Rectal smooth muscle tissue (tissue), 1 donor: ENCODE measurements around the gene ME1.
"Not testable (repeated sequence)": the region's sequence is repeated elsewhere in the genome, so short reads cannot be mapped to it uniquely, and the experiment has no call there.

ENCODE experiments used
- H3K27ac ChIP-seq: one replicate; pipeline ENCODE4 v1.7.0; 2013; ENCODE audit warnings: low read depth, low read length, inconsistent platforms
- H3K27me3 ChIP-seq: one replicate; pipeline ENCODE4 v1.7.0; 2013; ENCODE audit warnings: low read length; ENCODE audit not compliant: control insufficient read depth, insufficient read depth
- H3K36me3 ChIP-seq: one replicate; pipeline ENCODE4 v1.7.0; 2013; ENCODE audit warnings: low read length; ENCODE audit not compliant: control insufficient read depth, insufficient read depth
- H3K4me1 ChIP-seq: one replicate; pipeline ENCODE4 v1.7.0; 2013; ENCODE audit warnings: low read length; ENCODE audit not compliant: control insufficient read depth, insufficient read depth
- H3K4me3 ChIP-seq: one replicate; pipeline ENCODE4 v1.7.0; 2013; ENCODE audit warnings: low read length
- H3K9ac ChIP-seq: one replicate; pipeline ENCODE4 v1.7.0; 2013; ENCODE audit warnings: low read length

Gene ME1

GRCh38 chr6:83370567-83370966 lies 60.3 kb downstream of the ME1 start:
- no peaks in the 10 kb centered on the region for H3K27me3 ChIP-seq
- H3K36me3 ChIP-seq: no peaks in the 10 kb centered on the region
- H3K4me1 ChIP-seq: no peaks in the 10 kb centered on the region
- no peak overlapping the region for H3K27ac ChIP-seq
- H3K9ac ChIP-seq: no peak overlapping the region
- H3K4me3 ChIP-seq: no peak overlapping the region

- no peaks in the 10 kb centered on the region for H3K4me1 ChIP-seq
- H3K27ac ChIP-seq: no peak overlapping the region
- H3K36me3 ChIP-seq: no peaks in the 10 kb centered on the region
- no peak overlapping the region for H3K9ac ChIP-seq
- no peak overlapping the region for H3K4me3 ChIP-seq
- no peaks in the 10 kb centered on the region for H3K27me3 ChIP-seq
Measured at GRCh38 chr6:83369692-83370091, 61.2 kb downstream of the ME1 start.

- Histone ChIP-seq H3K4me3 (no peak overlapping the region), H3K9ac (no peak overlapping the region), H3K27ac (no peak overlapping the region), H3K36me3 (no peaks in the 10 kb centered on the region), H3K27me3 (no peaks in the 10 kb centered on the region), H3K4me1 (no peaks in the 10 kb centered on the region)
Measured at GRCh38 chr6:83368577-83368976, 62.3 kb downstream of the ME1 start.

GRCh38 chr6:83367104-83367503 lies 63.7 kb downstream of the ME1 start:
- no peak overlapping the region for H3K27ac ChIP-seq
- H3K36me3 ChIP-seq: no peaks in the 10 kb centered on the region
- no peak overlapping the region for H3K9ac ChIP-seq
- no peaks in the 10 kb centered on the region for H3K4me1 ChIP-seq
- no peak overlapping the region for H3K4me3 ChIP-seq
- H3K27me3 ChIP-seq: no peaks in the 10 kb centered on the region

DNA sequence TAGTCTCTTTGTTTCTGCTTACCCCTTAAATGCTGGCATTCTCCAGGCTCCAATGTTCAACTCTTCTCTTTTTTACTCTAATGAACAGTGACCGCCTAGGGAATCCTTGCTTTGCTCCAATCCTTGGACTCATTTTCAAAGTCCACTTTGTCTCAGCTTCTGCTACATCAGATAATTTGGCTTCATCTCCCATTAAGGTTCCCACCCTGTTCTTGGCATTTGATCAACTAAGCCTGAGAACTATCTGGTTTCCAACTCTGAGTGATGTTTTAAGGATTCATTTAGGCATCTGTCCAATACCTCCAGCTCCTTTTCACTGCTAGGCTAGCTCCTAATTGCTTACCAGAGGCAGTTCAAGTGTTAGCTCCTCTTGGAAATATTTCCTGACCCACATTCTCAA lies 64.9 kb downstream of the ME1 start:
- Histone ChIP-seq H3K9ac (no peak overlapping the region), H3K4me1 (no peaks in the 10 kb centered on the region), H3K36me3 (no peaks in the 10 kb centered on the region), H3K27me3 (no peaks in the 10 kb centered on the region), H3K4me3 (no peak overlapping the region), H3K27ac (no peak overlapping the region)

- H3K4me1 ChIP-seq, H3K27me3 ChIP-seq, H3K27ac ChIP-seq, H3K9ac ChIP-seq, H3K36me3 ChIP-seq, H3K4me3 ChIP-seq: not testable (repeated sequence)
Measured at GRCh38 chr6:83362349-83362748, 68.5 kb downstream of the ME1 start.

GRCh38 chr6:83359638-83360037 lies 71.2 kb downstream of the ME1 start:
- no peak overlapping the region for H3K4me3 ChIP-seq
- no peak overlapping the region for H3K9ac ChIP-seq
- H3K27me3 ChIP-seq: no peaks in the 10 kb centered on the region
- no peaks in the 10 kb centered on the region for H3K4me1 ChIP-seq
- no peaks in the 10 kb centered on the region for H3K36me3 ChIP-seq
- no peak overlapping the region for H3K27ac ChIP-seq

DNA sequence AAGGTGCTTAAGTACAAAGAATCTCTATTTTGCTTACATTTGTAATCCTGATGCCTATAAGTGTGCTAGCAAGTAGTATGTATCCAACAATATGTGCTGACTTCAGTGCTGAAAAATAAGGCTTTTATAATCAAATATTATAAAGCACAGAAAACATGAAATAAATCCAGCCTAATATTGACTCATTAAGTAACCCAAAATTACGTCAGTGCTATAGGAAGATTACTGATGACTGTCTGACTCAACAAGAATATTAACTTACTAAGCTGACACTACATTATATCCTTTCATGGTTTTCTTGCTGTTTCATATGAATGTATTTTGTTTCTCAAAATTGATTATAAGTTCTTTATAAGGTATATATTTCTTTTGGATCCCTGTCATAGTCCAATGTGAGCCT lies 76.1 kb downstream of the ME1 start:
- Histone ChIP-seq H3K36me3 (no peaks in the 10 kb centered on the region), H3K4me3 (no peak overlapping the region), H3K4me1 (no peaks in the 10 kb centered on the region), H3K9ac (no peak overlapping the region), H3K27me3 (no peaks in the 10 kb centered on the region), H3K27ac (no peak overlapping the region)

- no peaks in the 10 kb centered on the region for H3K36me3 ChIP-seq
- no peaks in the 10 kb centered on the region for H3K27me3 ChIP-seq
- H3K4me1 ChIP-seq: no peaks in the 10 kb centered on the region
- H3K27ac ChIP-seq: no peak overlapping the region
- no peak overlapping the region for H3K9ac ChIP-seq
- H3K4me3 ChIP-seq: no peak overlapping the region
Measured at GRCh38 chr6:83352424-83353061, 78.3 kb downstream of the ME1 start.

- H3K9ac ChIP-seq: no peak overlapping the region
- H3K4me1 ChIP-seq: no peaks in the 10 kb centered on the region
- H3K4me3 ChIP-seq: no peak overlapping the region
- no peak overlapping the region for H3K27ac ChIP-seq
- no peaks in the 10 kb centered on the region for H3K27me3 ChIP-seq
- no peaks in the 10 kb centered on the region for H3K36me3 ChIP-seq
Measured at GRCh38 chr6:83343121-83343520, 87.7 kb downstream of the ME1 start.

GRCh38 chr6:83341765-83342164 lies 89.1 kb downstream of the ME1 start:
- no peak overlapping the region for H3K27ac ChIP-seq
- no peaks in the 10 kb centered on the region for H3K4me1 ChIP-seq
- H3K27me3 ChIP-seq: no peaks in the 10 kb centered on the region
- H3K4me3 ChIP-seq: no peak overlapping the region
- H3K9ac ChIP-seq: no peak overlapping the region
- no peaks in the 10 kb centered on the region for H3K36me3 ChIP-seq

GRCh38 chr6:83333916-83334315 lies 96.9 kb downstream of the ME1 start:
- H3K4me3 ChIP-seq, H3K9ac ChIP-seq, H3K36me3 ChIP-seq, H3K27me3 ChIP-seq, H3K27ac ChIP-seq, H3K4me1 ChIP-seq: not testable (repeated sequence)

GRCh38 chr6:83333500-83333899 lies 97.4 kb downstream of the ME1 start:
- no peak overlapping the region for H3K27ac ChIP-seq
- H3K36me3 ChIP-seq: no peaks in the 10 kb centered on the region
- H3K9ac ChIP-seq: no peak overlapping the region
- H3K27me3 ChIP-seq: no peaks in the 10 kb centered on the region
- no peaks in the 10 kb centered on the region for H3K4me1 ChIP-seq
- no peak overlapping the region for H3K4me3 ChIP-seq
